GM19395 (cell line): ENCODE results near the gene HSF4.

Source experiments
- ATAC-seq: cut with Tn5 transposase; IDR thresholded peaks from one replicate; pipeline ENCODE4 v1.9.1; 2021; ENCODE audit warnings: mild to moderate bottlenecking, moderate library complexity; ENCODE audit not compliant: unreplicated experiment

HSF4 gene

GRCh38 chr16:67215706-67216105, 51.2 kb downstream of the HSF4 start:
- ATAC-seq = no peak

DNA sequence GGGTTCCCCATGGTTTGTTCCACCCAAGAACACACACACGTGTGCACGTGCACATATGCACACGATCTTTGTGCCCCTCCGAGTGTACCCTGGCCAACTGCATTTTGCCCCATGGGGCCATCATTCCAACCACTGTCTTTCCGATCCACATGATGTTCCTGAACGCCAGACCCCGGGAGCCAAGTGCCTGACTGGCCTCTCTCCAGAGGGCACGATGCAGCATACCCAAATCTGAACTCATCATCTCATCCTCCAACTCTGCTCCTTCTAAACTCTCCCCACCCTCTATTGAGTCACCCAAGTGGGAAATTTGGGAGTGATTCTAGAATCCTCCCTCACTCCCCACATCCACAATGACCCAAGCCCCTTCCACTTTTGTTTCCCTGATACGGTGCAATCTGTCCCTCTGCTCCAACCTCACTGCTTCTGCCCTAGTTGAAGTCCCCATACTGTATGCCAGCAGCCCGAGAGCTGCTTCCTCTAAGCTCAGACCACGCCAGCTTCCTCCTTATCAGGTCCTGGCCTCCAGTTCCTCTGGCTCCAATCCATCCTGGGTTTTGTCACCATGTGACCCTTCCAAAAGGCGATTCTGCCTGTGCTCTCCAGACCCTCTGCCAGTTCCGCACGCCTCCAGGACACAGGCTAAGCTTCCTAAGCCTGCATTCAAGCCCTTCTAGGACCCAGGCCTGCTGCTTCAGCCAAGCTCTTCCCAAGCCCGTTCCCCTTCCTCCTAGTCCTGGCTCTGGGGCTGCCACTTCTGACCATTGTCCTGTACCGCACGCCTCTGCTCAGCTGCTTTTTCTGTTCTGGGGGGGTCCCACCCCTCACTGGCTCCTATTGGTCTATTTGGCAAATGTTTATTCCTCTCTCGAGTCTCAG, 52.3 kb downstream of the HSF4 start:
- no peak for ATAC-seq
